Stimulated activated CD4-positive, alpha-beta T cell treated with anti-CD3 and anti-CD28 coated beads, Interleukin-4, amount 100 ng/mL, for 1 hour (primary cell): Measurements from ENCODE around the gene MYLK3.

Source experiments
- DNase-seq: peaks from one replicate; pipeline ENCODE4 v3.0.0-alpha.2; 2020

The MYLK3 gene

GRCh38 chr16:46757339-46758050 is 9.4 kb upstream of the MYLK3 start:
- DNase-seq, result no peak

GRCh38 chr16:46756772-46757171 is 8.6 kb upstream of the MYLK3 start:
- DNase-seq, result no peak

GRCh38 chr16:46753015-46753414 is 4.9 kb upstream of the MYLK3 start:
- DNase-seq, result no peak

- DNase-seq, result no peak
Observed at GRCh38 chr16:46751381-46751780, 3.2 kb upstream of the MYLK3 start.

GRCh38 chr16:46748775-46749705 is 896 bp upstream of the MYLK3 start:
- no peak for DNase-seq

- no peak for DNase-seq
Observed at GRCh38 chr16:46746821-46747776, 1.0 kb downstream of the MYLK3 start.

- no peak for DNase-seq
Observed at GRCh38 chr16:46745617-46746016, 2.5 kb downstream of the MYLK3 start.

GRCh38 chr16:46743232-46743719 is 4.9 kb downstream of the MYLK3 start:
- DNase-seq, result no peak

- no peak for DNase-seq
Observed at GRCh38 chr16:46739934-46740333, 8.2 kb downstream of the MYLK3 start.

GRCh38 chr16:46737621-46738214 is 10.4 kb downstream of the MYLK3 start:
- no peak for DNase-seq

- no peak for DNase-seq
Observed at GRCh38 chr16:46736695-46737094, 11.4 kb downstream of the MYLK3 start.

- DNase-seq, result no peak
Observed at GRCh38 chr16:46733319-46733830, 14.8 kb downstream of the MYLK3 start.

GRCh38 chr16:46732561-46732960 is 15.6 kb downstream of the MYLK3 start:
- no peak for DNase-seq

- no peak for DNase-seq
Observed at GRCh38 chr16:46731691-46732555, 16.2 kb downstream of the MYLK3 start.

- no peak for DNase-seq
Observed at GRCh38 chr16:46730801-46731690, 17.1 kb downstream of the MYLK3 start.

- DNase-seq, result no peak
Observed at GRCh38 chr16:46730126-46730525, 18.0 kb downstream of the MYLK3 start.

GRCh38 chr16:46729326-46729995 is 18.7 kb downstream of the MYLK3 start:
- DNase-seq, result no peak

GRCh38 chr16:46728806-46729205 is 19.3 kb downstream of the MYLK3 start:
- no peak for DNase-seq

- no peak for DNase-seq
Observed at GRCh38 chr16:46727630-46728029, 20.5 kb downstream of the MYLK3 start.
